ENCODE results near the gene ZNF253.
A peak's percentile ranks its signal among the peaks of the same experiment; 100 is the strongest.
"Not testable (repeated sequence)": the region's sequence is repeated elsewhere in the genome, so short reads cannot be mapped to it uniquely, and the experiment has no call there.

ZNF253 gene

GRCh38 chr19:19865750-19866610 is at the start of gene ZNF253:
ZNF253 (plus strand) TSS chr19:19865882; CDS start chr19:19865997, 115 bp downstream.
- DNase-seq (ENCODE audit: low read depth in 3 of 3): peak; percentile 87 to 91 (median 88)

GRCh38 chr19:19816679-19817078 is 49.0 kb upstream of the ZNF253 start:
- DNase-seq (ENCODE audit: low read depth in 3 of 3): no peak

GRCh38 chr19:19817357-19817756 is 48.3 kb upstream of the ZNF253 start:
- DNase-seq (ENCODE audit: low read depth in 3 of 3): peak in 1 of 3 experiments; percentile 17

GRCh38 chr19:19820774-19821320 is 44.8 kb upstream of the ZNF253 start:
- DNase-seq (ENCODE audit: low read depth in 3 of 3): no peak

- DNase-seq (ENCODE audit: low read depth in 3 of 3): peak; percentile 86 to 96 (median 93)
Observed at GRCh38 chr19:19821366-19821951, 44.2 kb upstream of the ZNF253 start, which contains the start of gene ZNF506. ZNF506 (minus strand) TSS chr19:19821750; CDS start chr19:19821603, 147 bp downstream.

GRCh38 chr19:19821976-19822375 is 43.7 kb upstream of the ZNF253 start:
- DNase-seq (ENCODE audit: low read depth in 3 of 3): peak in 1 of 3 experiments; percentile 11

- DNase-seq (ENCODE audit: low read depth in 3 of 3): no peak
Observed at GRCh38 chr19:19823916-19824315, 41.8 kb upstream of the ZNF253 start.

- no peak for DNase-seq (ENCODE audit: low read depth in 3 of 3)
Observed at GRCh38 chr19:19826875-19827274, 38.8 kb upstream of the ZNF253 start.

- DNase-seq (ENCODE audit: low read depth in 3 of 3): no peak
Observed at GRCh38 chr19:19835560-19836038, 30.1 kb upstream of the ZNF253 start.

GRCh38 chr19:19847781-19848180 is 17.9 kb upstream of the ZNF253 start:
- DNase-seq (ENCODE audit: low read depth in 3 of 3): no peak

GRCh38 chr19:19849056-19849455 is 16.6 kb upstream of the ZNF253 start:
- DNase-seq (ENCODE audit: low read depth in 3 of 3): no peak

- not testable (repeated sequence) for DNase-seq (ENCODE audit: low read depth in 3 of 3)
Observed at GRCh38 chr19:19851740-19852139, 13.9 kb upstream of the ZNF253 start.

- DNase-seq (ENCODE audit: low read depth in 3 of 3): no peak
Observed at GRCh38 chr19:19858751-19859150, 6.9 kb upstream of the ZNF253 start.

- peak in 1 of 3 experiments; percentile 15 for DNase-seq (ENCODE audit: low read depth in 3 of 3)
Observed at GRCh38 chr19:19860756-19861390, 4.8 kb upstream of the ZNF253 start.

GRCh38 chr19:19866611-19867248 is 1.0 kb downstream of the ZNF253 start:
- peak in 1 of 3 experiments; percentile 18 for DNase-seq (ENCODE audit: low read depth in 3 of 3)

- DNase-seq (ENCODE audit: low read depth in 3 of 3): not testable (repeated sequence)
Observed at GRCh38 chr19:19870086-19870485, 4.4 kb downstream of the ZNF253 start.

GRCh38 chr19:19871932-19872331 is 6.2 kb downstream of the ZNF253 start:
- no peak for DNase-seq (ENCODE audit: low read depth in 3 of 3)

- no peak for DNase-seq (ENCODE audit: low read depth in 3 of 3)
Observed at GRCh38 chr19:19873381-19873780, 7.7 kb downstream of the ZNF253 start.

- no peak for DNase-seq (ENCODE audit: low read depth in 3 of 3)
Observed at GRCh38 chr19:19877724-19878123, 12.0 kb downstream of the ZNF253 start.

- DNase-seq (ENCODE audit: low read depth in 3 of 3): no peak
Observed at GRCh38 chr19:19884583-19884982, 18.9 kb downstream of the ZNF253 start.
